Type B pancreatic cell (in vitro differentiated cells): ENCODE results near the gene PTPRU. TPM values are rescaled to one million over a fixed set of nuclear protein-coding genes. Genes with fewer than 3 reads are reported as not detected.

Experiments used
- DNase-seq: peaks from one replicate; pipeline ENCODE4 v3.0.0; 2021; ENCODE audit warnings: mixed read lengths; ENCODE audit not compliant: unreplicated experiment; ENCODE audit errors: extremely low spot score
- H3K27ac Mint-ChIP-seq: 2 replicates; pipeline ENCODE4 v1.8.0; 2021; ENCODE audit warnings: mild to moderate bottlenecking, mixed read lengths
- H3K27me3 Mint-ChIP-seq: 2 replicates; pipeline ENCODE4 v1.8.0; 2021; ENCODE audit warnings: mixed read lengths
- H3K36me3 Mint-ChIP-seq: 2 replicates; pipeline ENCODE4 v1.8.0; 2021; ENCODE audit warnings: mixed read lengths
- H3K4me1 Mint-ChIP-seq: one replicate; pipeline ENCODE4 v1.8.0; 2021; ENCODE audit warnings: mixed read lengths; ENCODE audit not compliant: unreplicated experiment
- H3K4me3 Mint-ChIP-seq: 2 replicates; pipeline ENCODE4 v1.8.0; 2021; ENCODE audit warnings: mild to moderate bottlenecking, mixed read lengths
- H3K9me3 Mint-ChIP-seq: 2 replicates; pipeline ENCODE4 v1.8.0; 2021; ENCODE audit warnings: mixed read lengths
- CTCF ChIP-seq: fragments of 200-600 bp; sonication (generic); conservative IDR thresholded peaks from 2 replicates; pipeline ENCODE4 v1.5.0; 2021; ENCODE audit warnings: antibody characterized with exemption, mild to moderate bottlenecking
- total RNA-seq: library from RNA; stranded (reverse); gene quantifications from 2 replicates; pipeline ENCODE4 v1.2.1, GENCODE V29; 2021; ENCODE audit warnings: low replicate concordance

PTPRU gene
- total RNA-seq, 1 donor from 2014 or later: 66.6 TPM

GRCh38 chr1:29264773-29265389, 28.6 kb downstream of the PTPRU start:
- Mint-ChIP-seq H3K9me3 (no peaks in the 10 kb centered on the region), H3K4me3 (no peak overlapping the region), H3K27ac (no peak overlapping the region), H3K4me1 (peaks cover 13% of the 10 kb centered on the region), H3K27me3 (no peaks in the 10 kb centered on the region), H3K36me3 (peaks cover 12% of the 10 kb centered on the region)
- DNase-seq: no peak
- TF ChIP-seq CTCF: no peak

- no peaks in the 10 kb centered on the region for H3K9me3 Mint-ChIP-seq
- H3K36me3 Mint-ChIP-seq: peaks cover 12% of the 10 kb centered on the region
- peak overlapping the region; percentile 14 for H3K27ac Mint-ChIP-seq
- H3K4me3 Mint-ChIP-seq: no peak overlapping the region
- no peak for TF ChIP-seq CTCF
- no peak for DNase-seq
- no peaks in the 10 kb centered on the region for H3K27me3 Mint-ChIP-seq
- peaks cover 23% of the 10 kb centered on the region for H3K4me1 Mint-ChIP-seq
Observed at GRCh38 chr1:29266912-29267311, 30.6 kb downstream of the PTPRU start.

- no peak overlapping the region for H3K4me3 Mint-ChIP-seq
- no peak for TF ChIP-seq CTCF
- H3K27me3 Mint-ChIP-seq: no peaks in the 10 kb centered on the region
- peaks cover 29% of the 10 kb centered on the region for H3K4me1 Mint-ChIP-seq
- DNase-seq: no peak
- H3K36me3 Mint-ChIP-seq: peaks cover 12% of the 10 kb centered on the region
- H3K27ac Mint-ChIP-seq: peak overlapping the region; percentile 14
- H3K9me3 Mint-ChIP-seq: no peaks in the 10 kb centered on the region
Observed at GRCh38 chr1:29267321-29268070, 31.2 kb downstream of the PTPRU start.

GRCh38 chr1:29269382-29269781, 33.1 kb downstream of the PTPRU start:
- H3K4me3 Mint-ChIP-seq: no peak overlapping the region
- no peaks in the 10 kb centered on the region for H3K27me3 Mint-ChIP-seq
- no peak for TF ChIP-seq CTCF
- no peak overlapping the region for H3K27ac Mint-ChIP-seq
- H3K4me1 Mint-ChIP-seq: peaks cover 29% of the 10 kb centered on the region
- H3K9me3 Mint-ChIP-seq: no peaks in the 10 kb centered on the region
- peaks cover 8% of the 10 kb centered on the region for H3K36me3 Mint-ChIP-seq
- DNase-seq: no peak

- no peaks in the 10 kb centered on the region for H3K9me3 Mint-ChIP-seq
- peaks cover 29% of the 10 kb centered on the region for H3K4me1 Mint-ChIP-seq
- no peaks in the 10 kb centered on the region for H3K27me3 Mint-ChIP-seq
- H3K27ac Mint-ChIP-seq: peak overlapping the region; percentile 95
- no peak for TF ChIP-seq CTCF
- DNase-seq: no peak
- peaks cover 10% of the 10 kb centered on the region for H3K36me3 Mint-ChIP-seq
- H3K4me3 Mint-ChIP-seq: no peak overlapping the region
Observed at GRCh38 chr1:29270929-29271521, 34.7 kb downstream of the PTPRU start.
